Neural progenitor cell (in vitro differentiated cells): Measurements from ENCODE around the gene PDGFRA. TPM values are rescaled to one million over a fixed set of nuclear protein-coding genes. Genes with fewer than 3 reads are reported as not detected.

ENCODE experiments used
- DNase-seq: peaks from one replicate; pipeline ENCODE4 v3.0.0-alpha.2; 2016; ENCODE audit warnings: low spot score
- H2AFZ ChIP-seq: fragments of 200-600 bp; sonication (generic); replicated peaks from 2 replicates; pipeline ENCODE4 v1.6.1; 2016; ENCODE audit warnings: antibody characterized with exemption
- H3F3A ChIP-seq: fragments of 200-600 bp; sonication (generic); 2 replicates; pipeline ENCODE4 v1.6.1; 2016; ENCODE audit warnings: antibody characterized with exemption, low read depth
- H3K27ac ChIP-seq: fragments of 200-600 bp; sonication (generic); 2 replicates; pipeline ENCODE4 v1.5.1; 2016; ENCODE audit warnings: mild to moderate bottlenecking
- H3K27me3 ChIP-seq: fragments of 200-600 bp; sonication (generic); 2 replicates; pipeline ENCODE4 v1.6.1; 2016; ENCODE audit warnings: mild to moderate bottlenecking, moderate library complexity
- H3K36me3 ChIP-seq: fragments of 200-600 bp; sonication (generic); 2 replicates; pipeline ENCODE4 v1.5.1; 2016
- H3K4me1 ChIP-seq: fragments of 200-600 bp; sonication (generic); 2 replicates; pipeline ENCODE4 v1.6.1; 2016; ENCODE audit warnings: mixed run types
- H3K4me2 ChIP-seq: fragments of 200-600 bp; sonication (generic); 2 replicates; pipeline ENCODE4 v1.6.1; 2016
- H3K4me3 ChIP-seq: fragments of 200-600 bp; sonication (generic); 2 replicates; pipeline ENCODE4 v1.5.1; 2016
- H3K79me2 ChIP-seq: fragments of 200-600 bp; sonication (generic); 2 replicates; pipeline ENCODE4 v1.6.1; 2016; ENCODE audit warnings: low read depth
- H3K9ac ChIP-seq: fragments of 200-600 bp; sonication (generic); 2 replicates; pipeline ENCODE4 v1.6.1; 2016
- H3K9me3 ChIP-seq: fragments of 200-600 bp; sonication (generic); 2 replicates; pipeline ENCODE4 v1.5.1; 2016; ENCODE audit warnings: low read depth
- H4K20me1 ChIP-seq: fragments of 200-600 bp; sonication (generic); 2 replicates; pipeline ENCODE4 v1.6.1; 2016; ENCODE audit warnings: low read depth
- H3K27ac Mint-ChIP-seq: 3 replicates; pipeline ENCODE4 v1.8.0; 2021; ENCODE audit warnings: mixed read lengths
- H3K27me3 Mint-ChIP-seq: 2 replicates; pipeline ENCODE4 v1.8.0; 2022; ENCODE audit warnings: low read depth, mild to moderate bottlenecking, inconsistent platforms, moderate library complexity, mixed read lengths; ENCODE audit not compliant: insufficient read depth
- H3K36me3 Mint-ChIP-seq: 3 replicates; pipeline ENCODE4 v1.8.0; 2021; ENCODE audit warnings: mixed read lengths
- H3K4me1 Mint-ChIP-seq: 3 replicates; pipeline ENCODE4 v1.8.0; 2021; ENCODE audit warnings: mixed read lengths
- H3K4me3 Mint-ChIP-seq: 3 replicates; pipeline ENCODE4 v1.8.0; 2021; ENCODE audit warnings: mild to moderate bottlenecking, moderate library complexity, mixed read lengths
- H3K9me3 Mint-ChIP-seq: 3 replicates; pipeline ENCODE4 v1.8.0; 2020; ENCODE audit warnings: mixed read lengths
- EZH2 ChIP-seq: fragments of 200-600 bp; sonication (generic); IDR thresholded peaks from 2 replicates; pipeline ENCODE4 v1.6.1; 2017; ENCODE audit warnings: antibody characterized with exemption, mild to moderate bottlenecking, moderate library complexity
- EZH2phosphoT487 ChIP-seq: fragments of 200-600 bp; sonication (generic); IDR thresholded peaks from 2 replicates; pipeline ENCODE4 v1.6.1; 2017; ENCODE audit warnings: antibody characterized with exemption
- total RNA-seq: library from RNA; depleted of rRNA; stranded (reverse); fragments of >200 nt; gene quantifications from 2 replicates; pipeline ENCODE4 v1.2.3, GENCODE V29; 2015; ENCODE audit warnings: low replicate concordance
- TF ChIP-seq, protein P1 (sequence below): fragments of 200-600 bp; sonication (generic); IDR thresholded peaks from 2 replicates; pipeline ENCODE4 v1.5.1; 2017; ENCODE audit warnings: antibody characterized with exemption, mild to moderate bottlenecking

The PDGFRA gene
- total RNA-seq, 1 donor from 2014 or later = 2.1 TPM

DNA sequence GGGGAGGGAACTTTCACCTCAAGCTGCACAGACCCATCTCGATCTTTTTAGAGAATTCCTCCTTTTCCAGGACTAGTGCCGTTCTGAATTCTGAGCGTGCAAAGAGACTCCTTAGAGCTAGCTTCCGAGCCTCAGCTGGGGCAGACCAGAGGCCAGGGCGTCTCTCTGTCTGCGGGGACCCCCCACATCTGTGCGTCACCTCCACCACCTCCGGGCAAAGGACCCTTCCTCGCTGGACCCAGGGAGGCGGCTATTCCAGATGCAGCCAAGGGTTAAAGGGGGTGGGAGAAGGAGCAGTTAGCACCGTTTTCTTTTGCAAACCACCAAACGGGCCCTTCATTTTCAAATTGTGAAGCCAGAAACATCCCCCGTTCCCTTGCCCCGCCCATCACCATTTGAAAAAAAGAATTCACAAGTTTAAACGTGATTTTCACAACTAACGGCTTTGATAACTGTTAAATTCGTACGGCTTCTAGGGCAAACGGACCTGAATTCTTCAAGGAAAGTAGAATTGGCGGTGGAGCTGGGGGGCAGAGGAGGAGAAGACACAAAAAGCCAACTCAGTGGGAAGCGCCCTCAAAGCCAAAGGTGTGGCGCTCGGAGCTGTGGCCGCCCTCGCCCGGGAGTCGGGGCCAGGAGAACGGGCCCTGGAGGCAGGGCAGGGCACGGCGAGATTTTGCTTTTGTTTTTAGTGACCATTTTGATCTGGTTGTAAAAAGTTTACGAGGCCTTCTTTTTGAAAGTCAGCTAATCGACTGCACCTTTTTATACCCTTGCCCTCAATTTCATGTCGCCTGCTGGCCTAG lies 3.3 kb upstream of the PDGFRA start:
- no peak overlapping the region for H3K27ac ChIP-seq
- no peaks in the 10 kb centered on the region for H3K36me3 ChIP-seq
- H3K79me2 ChIP-seq = no peaks in the 10 kb centered on the region
- no peak overlapping the region for H3K9ac ChIP-seq
- peak; percentile 29 for DNase-seq
- TF ChIP-seq, protein P1, sequence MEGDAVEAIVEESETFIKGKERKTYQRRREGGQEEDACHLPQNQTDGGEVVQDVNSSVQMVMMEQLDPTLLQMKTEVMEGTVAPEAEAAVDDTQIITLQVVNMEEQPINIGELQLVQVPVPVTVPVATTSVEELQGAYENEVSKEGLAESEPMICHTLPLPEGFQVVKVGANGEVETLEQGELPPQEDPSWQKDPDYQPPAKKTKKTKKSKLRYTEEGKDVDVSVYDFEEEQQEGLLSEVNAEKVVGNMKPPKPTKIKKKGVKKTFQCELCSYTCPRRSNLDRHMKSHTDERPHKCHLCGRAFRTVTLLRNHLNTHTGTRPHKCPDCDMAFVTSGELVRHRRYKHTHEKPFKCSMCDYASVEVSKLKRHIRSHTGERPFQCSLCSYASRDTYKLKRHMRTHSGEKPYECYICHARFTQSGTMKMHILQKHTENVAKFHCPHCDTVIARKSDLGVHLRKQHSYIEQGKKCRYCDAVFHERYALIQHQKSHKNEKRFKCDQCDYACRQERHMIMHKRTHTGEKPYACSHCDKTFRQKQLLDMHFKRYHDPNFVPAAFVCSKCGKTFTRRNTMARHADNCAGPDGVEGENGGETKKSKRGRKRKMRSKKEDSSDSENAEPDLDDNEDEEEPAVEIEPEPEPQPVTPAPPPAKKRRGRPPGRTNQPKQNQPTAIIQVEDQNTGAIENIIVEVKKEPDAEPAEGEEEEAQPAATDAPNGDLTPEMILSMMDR = no peak
- peak; percentile 79 for TF ChIP-seq EZH2
- H2AFZ ChIP-seq = peak overlapping the region; percentile 83
- H3K36me3 Mint-ChIP-seq = no peaks in the 10 kb centered on the region
- peaks cover 33% of the 10 kb centered on the region for H3K4me1 Mint-ChIP-seq
- peaks cover 66% of the 10 kb centered on the region for H3K27me3 Mint-ChIP-seq
- peaks cover 27% of the 10 kb centered on the region for H3K4me1 ChIP-seq
- H3K4me3 ChIP-seq = peak overlapping the region; percentile 57
- peaks cover 100% of the 10 kb centered on the region for H3K27me3 ChIP-seq
- peaks cover 14% of the 10 kb centered on the region for H3F3A ChIP-seq
- no peaks in the 10 kb centered on the region for H3K9me3 ChIP-seq
- peak overlapping the region; percentile 83 for H3K4me2 ChIP-seq
- H3K4me3 Mint-ChIP-seq = peak overlapping the region; percentile 90
- no peak overlapping the region for H3K27ac Mint-ChIP-seq
- peaks cover 4% of the 10 kb centered on the region for H3K9me3 Mint-ChIP-seq
- H4K20me1 ChIP-seq = peaks cover 3% of the 10 kb centered on the region

DNA sequence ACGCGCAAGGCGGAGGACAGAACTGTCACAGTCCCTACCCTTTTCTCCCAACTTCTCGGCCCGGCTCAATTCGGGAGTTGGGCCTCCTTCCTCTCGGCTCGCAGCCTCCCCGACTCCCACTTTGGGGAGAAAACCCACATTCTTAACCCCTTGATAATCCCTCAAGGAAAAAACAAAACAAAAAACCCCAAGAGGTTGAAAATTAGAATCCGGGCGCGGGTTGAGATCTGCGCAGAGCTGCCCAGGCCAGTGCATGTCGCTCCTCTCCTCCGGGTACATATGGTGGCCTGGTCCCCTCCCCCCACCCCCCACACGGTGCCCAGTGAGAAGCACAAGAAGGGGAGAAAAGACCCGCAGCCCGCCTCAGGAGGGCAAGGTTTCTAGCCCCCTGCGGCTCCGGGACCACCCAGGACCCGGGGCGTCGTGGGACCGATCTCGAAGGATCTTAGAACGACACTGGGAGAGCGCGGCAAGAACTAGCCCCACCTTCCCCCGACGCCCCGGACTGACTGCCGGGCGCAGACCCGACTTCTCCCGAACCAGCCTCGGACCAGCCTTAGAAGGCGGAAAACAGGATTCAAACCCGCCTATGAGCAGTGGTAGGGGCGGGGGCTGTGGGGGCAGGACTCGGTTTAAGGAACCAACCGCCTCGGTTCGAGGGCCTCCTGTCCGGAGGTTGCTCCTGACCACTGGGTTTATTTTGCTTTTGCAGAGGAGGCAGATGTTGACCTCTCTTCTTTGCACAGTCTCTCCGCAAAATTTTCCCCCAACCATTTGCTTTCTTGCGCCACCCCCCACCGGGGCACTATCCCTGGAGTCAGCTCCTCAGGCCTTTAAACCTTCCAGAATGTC lies 2.5 kb upstream of the PDGFRA start:
- Histone ChIP-seq H3K36me3 (no peaks in the 10 kb centered on the region), H3K9ac (no peak overlapping the region), H3K27ac (no peak overlapping the region), H4K20me1 (peaks cover 3% of the 10 kb centered on the region), H3K4me3 (peak overlapping the region; percentile 57), H2AFZ (peak overlapping the region; percentile 83), H3F3A (peaks cover 14% of the 10 kb centered on the region), H3K4me2 (peak overlapping the region; percentile 83), H3K4me1 (peaks cover 27% of the 10 kb centered on the region), H3K79me2 (no peaks in the 10 kb centered on the region), H3K27me3 (peaks cover 100% of the 10 kb centered on the region), H3K9me3 (no peaks in the 10 kb centered on the region)
- Mint-ChIP-seq H3K36me3 (no peaks in the 10 kb centered on the region), H3K4me1 (peaks cover 33% of the 10 kb centered on the region), H3K27ac (no peak overlapping the region), H3K27me3 (peaks cover 73% of the 10 kb centered on the region), H3K4me3 (peak overlapping the region; percentile 90), H3K9me3 (peaks cover 4% of the 10 kb centered on the region)
- DNase-seq = peak; percentile 38
- TF ChIP-seq, protein P1 = no peak
- TF ChIP-seq EZH2 = peak; percentile 71
- TF ChIP-seq EZH2phosphoT487 = peak; percentile 85

DNA sequence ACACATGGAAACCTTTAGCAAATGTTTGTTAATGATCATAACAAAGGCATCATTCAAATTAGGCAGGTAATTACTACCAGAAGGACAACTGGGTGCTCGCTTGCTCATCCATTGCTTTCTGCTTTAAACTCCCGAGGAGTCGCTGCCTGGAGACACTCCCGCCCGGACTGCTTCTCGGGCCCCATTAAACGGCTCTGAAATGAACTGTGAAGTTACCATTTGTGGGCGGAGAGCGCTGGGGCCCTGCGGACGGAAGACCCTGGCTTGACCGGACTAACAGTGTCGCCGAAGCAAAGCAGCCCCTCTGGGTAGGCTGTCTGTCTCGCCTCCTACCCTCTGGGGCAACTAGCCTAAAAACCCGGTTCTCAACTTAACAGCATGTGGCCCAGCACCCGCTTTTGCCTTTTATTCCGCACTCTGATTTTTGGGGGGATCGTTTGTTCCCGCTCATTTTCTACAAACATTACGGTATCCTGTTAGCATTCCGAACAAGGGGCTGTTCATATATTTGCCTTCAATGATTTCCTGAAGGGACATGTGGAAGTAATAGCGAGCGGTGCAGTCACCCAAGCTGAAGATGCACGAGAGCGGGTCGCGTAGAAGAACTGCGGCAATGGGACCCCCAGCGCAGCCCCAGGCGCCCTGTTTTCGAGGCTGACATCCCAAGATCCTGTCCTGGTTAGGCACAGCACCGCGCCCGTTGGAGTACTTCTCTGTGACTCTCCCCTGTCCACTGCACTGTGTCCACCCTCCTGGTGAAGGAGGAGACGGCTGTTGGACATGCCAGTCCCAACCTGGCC lies 1.6 kb upstream of the PDGFRA start:
- no peaks in the 10 kb centered on the region for H3K9me3 ChIP-seq
- Mint-ChIP-seq H3K4me3 (peak overlapping the region; percentile 90), H3K27me3 (peaks cover 77% of the 10 kb centered on the region), H3K36me3 (no peaks in the 10 kb centered on the region), H3K27ac (no peak overlapping the region), H3K9me3 (peaks cover 4% of the 10 kb centered on the region), H3K4me1 (peaks cover 33% of the 10 kb centered on the region)
- H3K4me2 ChIP-seq = peak overlapping the region; percentile 83
- H3K9ac ChIP-seq = no peak overlapping the region
- peak overlapping the region; percentile 83 for H2AFZ ChIP-seq
- H4K20me1 ChIP-seq = peaks cover 3% of the 10 kb centered on the region
- TF ChIP-seq EZH2phosphoT487 = no peak
- TF ChIP-seq, protein P1 = no peak
- H3K27ac ChIP-seq = no peak overlapping the region
- H3K79me2 ChIP-seq = no peaks in the 10 kb centered on the region
- peaks cover 100% of the 10 kb centered on the region for H3K27me3 ChIP-seq
- peak; percentile 72 for DNase-seq
- peak overlapping the region; percentile 57 for H3K4me3 ChIP-seq
- H3K36me3 ChIP-seq = no peaks in the 10 kb centered on the region
- peaks cover 27% of the 10 kb centered on the region for H3K4me1 ChIP-seq
- H3F3A ChIP-seq = peaks cover 14% of the 10 kb centered on the region
